Stimulated activated CD4-positive, alpha-beta T cell treated with anti-CD3 and anti-CD28 coated beads, Interleukin-12 subunit alpha, Interleukin-12 subunit beta, amount 100 ng/mL, for 4 hours (primary cell): ENCODE measurements around the gene SPPL2B.
"Not testable (repeated sequence)": the region's sequence is repeated elsewhere in the genome, so short reads cannot be mapped to it uniquely, and the experiment has no call there.

Source experiments
- DNase-seq: peaks from one replicate; pipeline ENCODE4 v3.0.0-alpha.2; 2020

SPPL2B gene, protein sequence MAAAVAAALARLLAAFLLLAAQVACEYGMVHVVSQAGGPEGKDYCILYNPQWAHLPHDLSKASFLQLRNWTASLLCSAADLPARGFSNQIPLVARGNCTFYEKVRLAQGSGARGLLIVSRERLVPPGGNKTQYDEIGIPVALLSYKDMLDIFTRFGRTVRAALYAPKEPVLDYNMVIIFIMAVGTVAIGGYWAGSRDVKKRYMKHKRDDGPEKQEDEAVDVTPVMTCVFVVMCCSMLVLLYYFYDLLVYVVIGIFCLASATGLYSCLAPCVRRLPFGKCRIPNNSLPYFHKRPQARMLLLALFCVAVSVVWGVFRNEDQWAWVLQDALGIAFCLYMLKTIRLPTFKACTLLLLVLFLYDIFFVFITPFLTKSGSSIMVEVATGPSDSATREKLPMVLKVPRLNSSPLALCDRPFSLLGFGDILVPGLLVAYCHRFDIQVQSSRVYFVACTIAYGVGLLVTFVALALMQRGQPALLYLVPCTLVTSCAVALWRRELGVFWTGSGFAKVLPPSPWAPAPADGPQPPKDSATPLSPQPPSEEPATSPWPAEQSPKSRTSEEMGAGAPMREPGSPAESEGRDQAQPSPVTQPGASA

DNA sequence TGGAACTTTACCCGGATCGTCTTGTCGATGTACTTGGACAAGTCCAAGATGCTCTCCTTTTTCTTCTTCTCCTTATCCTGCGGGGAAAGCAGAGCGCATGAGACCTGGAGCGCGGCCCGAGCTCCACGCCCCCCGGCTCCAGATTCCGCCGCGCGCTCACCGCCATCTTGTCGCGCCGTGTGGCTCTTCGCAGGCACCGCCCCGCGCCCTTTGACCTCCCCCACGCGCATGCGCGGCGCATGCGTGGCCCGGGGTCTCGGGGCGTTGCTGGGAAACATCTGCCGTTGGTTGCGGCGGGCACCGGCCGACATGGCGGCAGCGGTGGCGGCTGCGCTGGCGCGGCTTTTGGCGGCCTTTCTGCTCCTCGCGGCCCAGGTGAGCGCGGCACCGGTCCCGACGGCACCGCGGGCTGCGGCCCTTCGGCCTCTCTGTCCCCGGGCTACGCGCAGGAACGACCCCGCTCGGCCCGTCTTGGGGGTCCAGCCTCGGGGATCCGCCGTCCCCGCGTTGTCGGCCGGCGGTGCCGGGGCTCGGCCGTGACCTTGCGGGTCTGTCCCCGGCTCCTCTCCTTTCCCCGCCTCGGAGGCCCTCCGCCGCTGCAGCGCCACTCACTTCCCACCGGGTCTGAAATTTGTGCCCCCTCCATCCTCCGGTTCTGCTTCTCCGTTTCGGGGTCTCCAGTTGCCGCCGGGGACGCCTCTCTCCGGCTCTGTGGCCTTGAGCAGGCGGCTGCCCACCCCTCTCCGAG lies at the start of gene SPPL2B, which contains the start of gene LSM7:
Gene SPPL2B, plus strand, starts transcription at position 284 of the 748 bp plus-strand sequence. Its CDS starts 26 bp downstream, at position 310.
Gene LSM7, minus strand, starts transcription at position 186 of the 748 bp plus-strand sequence. Its CDS starts 20 bp downstream, at position 166.
- DNase-seq = peak; percentile 89

DNA sequence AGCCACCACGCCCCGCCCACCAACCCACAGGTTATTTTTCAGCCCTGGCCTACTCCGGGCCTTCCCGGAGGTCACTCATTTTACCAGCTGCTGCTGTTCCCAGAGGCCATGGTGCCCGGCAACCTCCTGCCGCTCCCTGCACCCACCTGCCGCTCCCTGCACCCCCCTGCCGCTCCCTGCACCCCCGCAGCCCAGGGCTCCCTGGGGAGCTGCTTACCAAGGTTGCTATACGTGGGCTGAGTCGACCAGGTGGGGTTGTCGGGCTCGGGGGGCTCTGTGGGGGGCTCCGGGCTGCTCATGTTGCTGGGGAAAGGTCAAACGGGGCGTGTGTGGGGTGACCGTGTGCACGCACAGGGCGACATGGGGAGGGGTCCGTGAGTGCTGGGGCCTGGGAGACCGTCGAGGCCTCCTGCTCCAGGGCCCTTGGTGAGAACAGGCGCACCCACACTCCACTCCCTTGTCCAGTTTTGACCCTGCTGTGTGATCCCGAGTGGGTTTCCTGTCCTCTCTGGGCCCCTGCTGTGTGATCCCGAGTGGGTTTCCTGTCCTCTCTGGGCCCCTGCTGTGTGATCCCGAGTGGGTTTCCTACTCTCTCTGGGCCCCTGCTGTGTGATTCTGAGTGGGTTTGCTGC lies 47.7 kb upstream of the SPPL2B start:
- no peak for DNase-seq

DNA sequence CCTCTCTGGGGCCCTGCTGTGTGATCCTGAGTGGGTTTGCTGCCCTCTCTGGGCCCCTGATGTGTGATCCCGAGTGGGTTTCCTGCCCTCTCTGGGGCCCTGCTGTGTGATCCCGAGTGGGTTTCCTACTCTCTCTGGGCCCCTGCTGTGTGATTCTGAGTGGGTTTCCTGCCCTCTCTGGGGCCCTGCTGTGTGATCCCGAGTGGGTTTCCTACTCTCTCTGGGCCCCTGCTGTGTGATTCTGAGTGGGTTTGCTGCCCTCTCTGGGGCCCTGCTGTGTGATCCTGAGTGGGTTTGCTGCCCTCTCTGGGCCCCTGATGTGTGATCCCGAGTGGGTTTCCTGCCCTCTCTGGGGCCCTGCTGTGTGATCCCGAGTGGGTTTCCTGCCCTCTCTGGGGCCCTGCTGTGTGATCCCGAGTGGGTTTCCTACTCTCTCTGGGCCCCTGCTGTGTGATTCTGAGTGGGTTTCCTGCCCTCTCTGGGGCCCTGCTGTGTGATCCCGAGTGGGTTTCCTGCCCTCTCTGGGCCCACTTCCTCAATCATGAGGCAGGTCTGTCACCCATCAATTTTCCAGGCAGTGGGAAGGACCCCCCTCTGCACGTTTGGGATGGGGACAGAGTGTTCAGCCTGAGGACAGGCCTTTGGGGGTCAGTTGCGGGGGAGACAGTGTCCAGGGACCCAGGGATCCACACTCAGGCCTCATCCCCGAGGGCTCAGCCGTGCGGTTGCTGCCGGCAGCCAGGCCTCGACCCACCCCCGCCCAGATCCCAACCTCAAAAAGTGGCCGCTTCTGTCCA lies 47.0 kb upstream of the SPPL2B start:
- not testable (repeated sequence) for DNase-seq

DNA sequence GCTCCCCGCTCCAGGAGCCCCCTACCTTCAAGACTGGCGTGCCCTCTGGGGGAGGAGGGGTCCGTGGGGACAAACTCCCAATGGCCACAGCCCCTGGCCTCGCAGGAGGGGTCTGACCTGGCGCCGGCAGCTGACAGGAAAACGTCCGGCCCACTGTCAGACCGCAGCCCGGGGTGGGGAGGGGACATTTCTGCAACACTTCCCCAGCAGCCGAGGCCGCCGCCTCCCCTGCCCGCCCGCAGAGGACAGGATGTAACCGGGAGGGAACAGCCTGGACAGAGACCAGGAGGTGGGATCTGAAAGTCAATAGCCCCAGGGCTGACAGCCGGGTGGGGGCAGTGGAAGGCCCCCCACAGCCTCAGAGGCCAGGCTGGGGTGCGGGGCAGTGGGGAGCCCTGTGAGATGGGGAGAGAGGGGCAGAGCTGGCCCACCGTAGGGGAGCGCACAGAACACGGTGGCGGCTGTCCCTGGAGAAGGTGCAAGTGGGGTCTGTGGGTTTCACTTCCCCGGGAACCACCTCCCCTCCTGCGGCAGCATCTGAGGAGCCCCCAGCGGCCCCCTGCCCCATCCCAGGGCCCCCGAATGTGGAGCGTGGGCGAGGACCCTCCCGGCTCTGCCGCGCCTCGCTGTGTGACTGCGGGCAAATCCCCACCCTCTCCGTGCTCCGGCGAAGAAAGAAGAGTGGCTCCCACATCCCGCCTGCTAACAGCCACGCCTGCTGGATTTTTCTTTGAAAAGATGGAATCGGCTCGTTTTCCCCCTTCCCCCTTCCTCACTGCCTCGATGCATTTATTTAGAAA lies 46.2 kb upstream of the SPPL2B start, which contains the start of gene PEAK3:
Gene PEAK3, minus strand, starts transcription at position 114 of the 800 bp plus-strand sequence. CDS start 1,244 bp downstream, outside the sequence.
- DNase-seq = no peak

DNA sequence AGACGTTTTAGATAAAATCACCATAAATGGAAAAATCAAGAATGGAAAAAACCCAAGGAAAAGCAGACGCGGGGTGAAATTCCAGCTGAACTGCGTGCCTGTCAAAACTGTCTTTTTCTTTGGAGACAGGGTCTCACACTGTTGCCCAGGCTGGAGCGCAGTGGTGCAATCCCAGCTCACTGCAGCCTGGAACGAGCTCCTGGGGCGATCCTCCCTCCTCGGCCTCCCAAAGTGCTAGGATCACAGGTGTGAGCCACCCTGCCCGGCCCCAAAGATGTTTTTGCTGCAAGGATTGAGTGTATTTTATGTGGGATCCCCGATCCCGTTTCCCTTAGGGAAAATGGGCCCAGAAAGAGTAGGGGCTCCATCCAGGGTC lies 45.6 kb upstream of the SPPL2B start:
- no peak for DNase-seq

DNA sequence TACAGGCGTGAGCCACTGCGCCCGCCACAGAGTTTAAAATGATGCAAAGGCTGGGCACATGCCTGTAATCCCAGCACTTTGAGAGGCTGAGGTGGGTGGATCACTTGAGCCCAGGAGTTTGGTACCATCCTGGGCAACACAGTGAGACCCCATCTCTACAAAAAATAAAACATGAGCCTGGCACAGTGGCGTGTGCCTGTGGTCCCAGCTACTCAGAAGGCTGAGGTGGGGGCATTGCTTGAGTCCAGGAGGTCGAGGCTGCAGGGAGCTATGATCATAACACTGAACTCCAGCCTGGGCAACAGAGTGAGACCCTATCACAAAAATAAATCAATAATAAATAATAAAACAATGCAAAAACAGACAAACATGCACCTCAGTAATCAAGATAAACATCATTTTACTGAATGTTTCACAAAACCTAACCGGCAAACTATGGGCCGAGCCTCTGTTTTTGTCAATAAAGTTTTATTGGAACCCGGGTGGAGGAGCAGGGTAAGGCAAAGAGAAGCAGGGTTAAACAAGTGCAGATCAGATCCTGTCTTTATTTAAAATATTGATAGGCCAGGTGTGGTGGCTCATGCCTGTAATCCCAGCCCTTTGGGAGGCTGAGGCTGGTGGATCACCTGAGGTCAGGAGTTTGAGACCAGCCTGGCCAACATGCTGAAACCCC lies 44.5 kb upstream of the SPPL2B start:
- no peak for DNase-seq

DNA sequence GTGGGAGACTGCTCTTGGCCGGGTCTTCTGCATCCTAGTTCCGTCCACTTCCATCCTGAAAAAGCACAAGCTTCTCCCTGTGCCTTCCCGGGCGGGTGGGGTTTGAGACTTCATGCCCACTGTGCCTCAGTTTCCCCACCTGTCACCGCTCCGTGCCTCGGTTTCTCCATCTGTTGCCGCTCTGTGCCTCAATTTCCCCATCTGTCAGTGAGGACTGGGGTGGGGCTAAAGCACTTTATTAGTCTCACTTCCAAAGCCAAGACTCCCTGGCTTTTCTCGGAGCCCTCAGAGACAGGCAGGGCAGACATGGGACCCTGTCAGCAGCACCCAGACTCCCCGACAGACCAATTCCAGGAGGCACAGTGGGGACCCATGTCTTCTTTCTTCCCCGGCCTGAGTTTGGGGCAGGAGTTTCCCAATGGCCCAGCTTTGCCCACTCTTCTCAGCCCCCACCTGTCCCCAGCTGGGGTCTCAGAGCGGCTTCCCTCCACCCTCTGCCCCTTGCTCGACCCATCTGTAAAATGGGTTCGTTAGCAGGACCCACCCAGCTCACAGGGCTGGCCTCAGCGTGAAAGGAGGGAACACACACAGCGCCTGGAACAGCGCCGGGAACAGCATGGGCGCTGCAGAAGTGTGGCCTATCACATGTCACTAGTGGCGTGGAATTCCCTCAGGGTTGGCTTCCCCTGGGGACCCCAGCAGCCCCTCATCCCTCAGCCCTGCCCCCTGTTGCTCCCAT lies 41.9 kb upstream of the SPPL2B start:
- DNase-seq = no peak

DNA sequence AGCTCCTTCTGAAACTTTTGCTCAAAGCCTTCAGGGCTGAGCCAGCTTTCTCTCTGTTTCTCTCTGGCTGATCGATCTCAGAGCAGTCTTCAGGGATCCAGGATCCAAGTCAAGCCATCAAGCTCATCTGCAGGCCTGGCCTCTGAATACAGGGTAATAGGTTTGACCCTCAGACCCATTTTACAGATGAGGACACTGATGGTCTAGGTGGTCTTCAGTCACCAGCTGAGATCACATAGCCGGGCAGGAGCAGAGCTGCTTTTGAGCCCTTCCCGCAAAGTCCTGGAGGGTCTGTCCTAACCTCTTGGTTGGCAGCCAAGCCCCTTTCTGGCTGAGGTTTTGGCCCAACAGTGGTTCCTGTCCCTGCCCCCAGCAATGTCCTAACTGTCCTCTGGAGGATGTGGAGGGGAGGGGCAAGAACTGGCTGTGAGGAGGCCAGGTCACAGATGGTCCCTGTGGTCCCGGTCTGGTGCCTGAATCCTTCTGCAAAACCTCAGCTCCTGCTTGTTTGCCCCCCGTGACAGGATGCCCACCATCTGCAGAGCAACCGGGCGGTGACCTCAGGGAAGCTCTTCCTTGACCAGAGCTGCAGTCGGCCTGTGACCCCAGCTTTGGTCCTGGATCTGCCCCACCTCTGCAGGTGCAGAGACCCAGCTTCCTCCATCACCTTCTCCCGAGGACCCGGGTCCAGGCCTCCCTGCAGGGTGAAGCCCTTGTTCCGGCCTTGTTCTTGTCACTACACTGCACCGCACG lies 40.7 kb upstream of the SPPL2B start:
- DNase-seq = no peak

DNA sequence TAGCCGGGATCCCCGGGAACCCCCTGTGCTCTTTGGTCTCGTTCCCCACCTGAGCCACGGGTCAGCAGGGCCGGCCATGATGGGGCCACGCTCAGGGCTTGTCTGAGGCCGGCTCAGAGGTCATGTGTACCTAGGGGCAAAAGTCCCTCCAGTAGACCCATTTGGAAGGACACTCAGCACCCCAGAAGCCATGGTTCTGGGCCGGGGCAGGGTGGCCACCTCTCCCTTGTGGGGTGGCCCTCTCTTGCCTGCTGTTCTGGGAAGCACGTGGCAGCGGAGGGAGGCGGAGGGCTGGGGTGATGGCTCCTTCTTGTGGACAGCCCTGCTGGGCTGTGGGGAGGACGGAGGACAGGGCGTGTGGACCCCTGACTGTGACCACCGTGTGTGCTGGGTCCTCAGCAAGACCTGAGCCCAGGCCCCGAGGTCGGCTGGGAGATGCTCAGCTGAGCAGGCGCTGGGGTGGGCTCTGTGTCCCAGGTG lies 40.1 kb upstream of the SPPL2B start:
- DNase-seq = no peak

DNA sequence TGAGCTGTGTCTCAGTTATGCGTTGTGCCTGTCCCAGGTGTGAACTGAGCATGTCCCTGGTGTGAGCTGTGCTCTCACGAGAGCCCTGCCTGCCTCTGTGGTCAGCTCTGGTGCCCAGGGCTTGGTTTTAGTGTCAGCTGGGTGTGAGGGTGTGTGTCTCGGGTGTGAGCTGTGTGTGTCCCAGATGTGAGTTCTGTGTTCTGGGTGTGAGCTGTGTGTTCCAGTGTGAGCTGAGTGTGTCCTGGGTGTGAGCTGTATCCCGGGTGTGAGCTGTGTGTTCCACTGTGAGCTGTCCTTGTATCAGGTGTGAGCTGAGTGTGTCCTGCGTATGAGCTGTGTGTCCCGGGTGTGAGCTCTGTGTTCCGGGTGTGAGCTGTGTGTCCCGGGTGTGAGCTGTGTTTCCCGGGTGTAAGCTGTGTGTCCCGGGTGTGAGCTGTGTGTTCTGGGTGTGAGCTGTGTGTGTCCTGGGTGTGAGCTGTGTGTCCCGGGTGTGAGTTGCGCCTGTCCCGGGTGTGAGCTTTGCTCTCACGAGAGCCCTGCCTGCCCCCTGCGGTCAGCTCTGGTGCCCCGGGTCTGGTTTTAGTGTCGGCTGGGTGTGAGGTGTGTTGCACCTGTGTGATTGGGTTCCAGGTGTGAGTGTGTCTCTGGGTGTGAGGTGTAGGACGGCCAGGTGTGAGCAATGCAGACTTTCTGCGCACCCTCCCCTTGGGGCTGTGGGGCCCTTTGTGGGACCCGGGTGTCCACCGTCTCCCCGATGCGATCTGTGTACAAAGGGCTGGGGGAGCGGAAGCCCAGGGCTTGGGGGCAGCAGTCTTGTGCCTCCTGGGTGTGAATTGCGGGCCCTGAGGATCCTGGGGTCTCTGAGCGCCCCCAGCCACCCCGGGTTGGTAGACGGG lies 39.4 kb upstream of the SPPL2B start:
- no peak for DNase-seq

DNA sequence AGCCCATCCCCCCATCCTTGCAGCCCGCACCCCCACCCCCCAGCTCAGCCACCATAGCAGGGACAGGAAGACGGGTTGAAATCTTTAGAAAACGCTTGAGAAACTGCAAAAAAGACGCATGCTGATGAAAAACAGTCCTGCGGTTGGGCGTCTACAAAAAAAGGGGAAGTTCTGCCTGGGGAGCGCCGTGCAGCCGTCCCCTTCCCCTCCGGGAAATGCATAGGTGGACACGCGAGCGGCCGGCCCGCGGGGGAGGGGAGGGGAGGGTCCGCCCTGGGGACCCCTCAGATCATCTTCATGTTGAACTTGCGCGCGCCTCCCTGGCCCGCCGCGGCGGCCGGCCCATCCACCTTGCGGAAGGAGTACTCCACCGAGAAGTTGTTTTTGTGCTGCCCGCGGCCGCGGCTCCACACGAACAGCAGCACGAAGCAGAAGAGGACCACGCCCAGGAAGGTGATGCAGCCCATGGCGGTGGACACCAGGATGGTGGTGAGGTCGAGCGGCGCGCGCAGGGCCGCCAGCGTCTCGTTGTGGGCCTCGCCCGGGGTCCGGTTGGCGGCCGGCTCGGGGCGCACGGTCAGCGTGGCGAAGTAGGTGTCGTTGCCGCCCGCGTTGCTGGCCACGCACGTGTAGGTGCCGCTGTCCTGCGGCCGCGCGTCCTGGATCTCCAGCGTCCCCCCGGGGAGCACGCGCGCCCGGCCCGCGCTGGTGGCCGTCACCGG lies 38.6 kb upstream of the SPPL2B start:
- no peak for DNase-seq

DNA sequence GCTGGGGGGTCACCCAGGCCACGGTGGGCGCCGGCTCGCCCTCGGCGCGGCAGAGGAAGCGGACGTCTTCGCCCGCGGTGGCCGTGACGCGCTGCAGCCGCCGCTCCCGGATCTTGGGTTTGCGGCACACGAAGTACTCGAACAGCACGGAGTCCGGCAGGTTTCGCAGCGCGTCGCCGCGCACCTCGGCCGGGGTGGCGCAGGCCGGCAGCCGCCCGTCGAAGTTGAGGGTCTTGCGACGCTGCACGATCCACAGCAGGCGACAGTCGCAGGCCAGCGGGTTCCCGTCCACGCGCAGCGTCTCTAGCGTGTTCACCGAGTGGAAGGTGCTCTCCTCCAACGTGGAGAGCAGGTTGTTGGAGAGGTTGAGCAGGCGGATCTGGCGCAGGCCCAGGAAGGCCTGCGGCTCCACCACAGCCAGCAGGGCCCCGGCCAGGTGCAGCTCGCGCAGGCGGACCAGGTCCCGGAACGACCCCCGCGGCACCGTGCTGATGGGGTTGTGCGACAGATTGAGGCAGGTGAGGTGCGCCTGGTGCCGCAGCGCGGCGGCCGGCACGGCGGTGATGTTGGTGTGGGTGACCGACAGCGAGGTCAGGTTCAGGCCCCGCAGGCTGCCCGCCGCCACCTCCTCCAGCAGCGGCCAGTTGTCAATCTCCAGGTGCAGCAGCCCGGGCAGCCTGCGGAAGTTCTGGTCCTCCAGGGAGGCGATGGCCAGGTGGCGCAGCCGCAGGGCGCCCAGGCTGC lies 37.9 kb upstream of the SPPL2B start:
- DNase-seq = no peak

DNA sequence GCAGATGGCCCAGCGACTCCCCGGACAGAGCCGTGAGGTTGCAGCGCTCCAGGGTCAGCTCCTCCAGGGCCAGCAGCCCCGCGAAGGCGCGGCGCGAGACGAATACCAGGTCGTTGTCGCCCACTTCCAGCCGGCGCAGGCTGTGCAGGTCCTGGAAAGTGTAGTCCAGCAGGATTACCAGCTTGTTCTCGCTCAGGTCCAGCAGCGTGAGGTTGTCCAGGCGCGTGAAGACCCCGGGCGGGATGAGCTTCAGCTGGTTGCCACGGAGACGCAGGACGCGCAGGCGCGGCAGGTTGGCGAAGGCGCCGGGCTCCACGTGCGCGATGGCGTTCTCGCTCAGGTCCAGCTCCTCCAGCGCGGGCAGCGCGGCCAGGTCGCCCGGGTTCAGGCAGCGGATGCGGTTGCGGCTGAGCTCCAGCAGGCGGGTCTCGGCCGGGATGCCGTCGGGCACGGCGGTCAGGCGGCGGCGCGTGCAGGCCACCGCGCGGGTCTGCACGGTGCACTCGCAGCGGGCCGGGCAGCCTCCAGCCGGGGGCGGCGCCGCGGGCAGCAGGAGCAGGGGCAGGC lies 37.2 kb upstream of the SPPL2B start:
- no peak for DNase-seq

DNA sequence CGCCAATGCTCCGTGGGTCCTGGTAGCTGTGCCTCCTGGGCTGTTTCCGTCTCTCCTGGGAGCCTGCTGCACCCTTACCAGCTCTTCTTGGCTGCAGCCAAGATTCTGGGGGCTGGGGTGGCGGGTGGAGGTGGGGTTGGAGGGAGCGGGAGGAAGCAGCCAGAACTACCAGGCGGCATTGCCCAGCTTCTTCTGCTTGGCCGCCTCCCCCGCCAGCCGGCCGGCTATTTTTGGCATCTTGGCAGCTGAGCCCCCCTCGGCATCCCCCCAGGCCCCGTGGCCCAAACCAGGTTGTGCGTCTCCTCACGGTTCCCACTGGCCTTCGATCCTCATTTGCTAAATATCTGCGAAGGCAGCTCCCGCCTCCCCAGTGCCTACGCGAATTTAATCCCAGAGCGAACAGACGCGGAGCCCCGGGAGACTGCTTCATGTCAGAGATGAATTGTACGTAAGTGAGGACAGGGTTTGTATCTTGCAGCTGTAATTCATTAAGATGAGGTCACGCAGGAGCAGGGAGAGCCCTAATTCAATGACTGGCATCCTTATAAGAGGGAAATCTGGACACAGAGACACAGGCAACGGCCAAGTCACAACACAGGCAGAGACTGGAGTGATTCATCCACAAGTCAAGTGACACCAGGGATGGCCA lies 33.7 kb upstream of the SPPL2B start:
- DNase-seq = no peak

DNA sequence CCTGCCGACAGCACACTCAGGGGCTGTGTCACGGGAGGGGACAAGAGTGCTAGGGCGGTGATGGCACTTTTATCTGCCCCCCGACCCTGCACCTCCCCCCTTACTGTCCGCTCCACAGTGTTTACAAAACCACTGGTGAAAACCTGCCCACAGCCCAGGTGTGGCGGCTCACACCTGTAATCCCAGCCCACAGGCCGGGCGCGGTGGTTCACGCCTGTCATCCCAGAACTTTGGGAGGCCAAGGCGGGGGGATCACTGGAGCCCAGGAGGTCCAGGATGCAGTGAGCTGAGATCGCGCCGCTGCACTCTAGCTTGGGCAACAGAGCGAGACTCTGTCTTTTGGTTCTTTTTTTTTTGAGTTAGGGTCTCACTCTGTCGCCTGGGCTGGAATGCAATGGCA lies 32.3 kb upstream of the SPPL2B start:
- no peak for DNase-seq

DNA sequence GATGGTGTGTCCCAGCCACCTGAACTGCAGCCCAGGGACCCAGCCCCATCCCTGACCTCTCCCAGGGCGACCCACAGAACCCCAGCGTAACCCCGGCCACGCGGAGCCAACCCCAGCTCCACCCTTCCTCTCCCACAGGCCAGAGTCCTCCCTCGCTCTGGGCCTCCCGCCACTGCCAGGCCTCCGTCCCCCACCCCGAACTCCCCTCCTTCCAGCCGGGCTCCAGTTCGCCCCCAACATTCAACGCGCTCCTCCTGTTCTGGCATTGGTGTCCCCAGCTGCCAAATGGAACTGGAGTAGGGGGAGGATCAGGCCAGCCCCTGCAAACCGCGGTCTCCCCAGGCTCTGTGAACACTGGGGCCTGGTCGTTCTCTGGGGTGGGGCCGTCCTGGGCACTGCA lies 28.0 kb upstream of the SPPL2B start:
- no peak for DNase-seq
